ENCODE measurements around the gene TUBB2A.
"Not testable (repeated sequence)": the region's sequence is repeated elsewhere in the genome, so short reads cannot be mapped to it uniquely, and the experiment has no call there.

The TUBB2A gene

GRCh38 chr6:3140201-3140600 is 17.1 kb downstream of the TUBB2A start:
- no peak overlapping the region for H3K4me3 ChIP-seq (ENCODE audit: control insufficient read depth, low read depth, low read length)
- no peak for DNase-seq (ENCODE audit: low read depth)
- no peak for TF ChIP-seq CTCF (IDR thresholded peaks at IDR 0.05; ENCODE audit: control insufficient read depth, insufficient read depth, low read depth, low read length, missing control alignments)

GRCh38 chr6:3139090-3139903 is 18.0 kb downstream of the TUBB2A start:
- no peak for TF ChIP-seq CTCF (IDR thresholded peaks at IDR 0.05; ENCODE audit: control insufficient read depth, insufficient read depth, low read depth, low read length, missing control alignments)
- DNase-seq (ENCODE audit: low read depth) = peak; percentile 24
- H3K4me3 ChIP-seq (ENCODE audit: control insufficient read depth, low read depth, low read length) = no peak overlapping the region

GRCh38 chr6:3138341-3138740 is 19.0 kb downstream of the TUBB2A start:
- no peak overlapping the region for H3K4me3 ChIP-seq (ENCODE audit: control insufficient read depth, low read depth, low read length)
- TF ChIP-seq CTCF (IDR thresholded peaks at IDR 0.05; ENCODE audit: control insufficient read depth, insufficient read depth, low read depth, low read length, missing control alignments) = no peak
- peak; percentile 18 for DNase-seq (ENCODE audit: low read depth)

GRCh38 chr6:3137873-3138272 is 19.5 kb downstream of the TUBB2A start:
- not testable (repeated sequence) for DNase-seq (ENCODE audit: low read depth); H3K4me3 ChIP-seq (ENCODE audit: control insufficient read depth, low read depth, low read length)

GRCh38 chr6:3137057-3137777 is 20.1 kb downstream of the TUBB2A start:
- H3K4me3 ChIP-seq (ENCODE audit: control insufficient read depth, low read depth, low read length) = no peak overlapping the region
- no peak for DNase-seq (ENCODE audit: low read depth)
- TF ChIP-seq CTCF (IDR thresholded peaks at IDR 0.05; ENCODE audit: control insufficient read depth, insufficient read depth, low read depth, low read length, missing control alignments) = no peak

GRCh38 chr6:3136292-3137011 is 20.9 kb downstream of the TUBB2A start:
- no peak overlapping the region for H3K4me3 ChIP-seq (ENCODE audit: control insufficient read depth, low read depth, low read length)
- DNase-seq (ENCODE audit: low read depth) = no peak
- TF ChIP-seq CTCF (IDR thresholded peaks at IDR 0.05; ENCODE audit: control insufficient read depth, insufficient read depth, low read depth, low read length, missing control alignments) = no peak
